ENCODE measurements around the gene SMPD4.
A peak's percentile ranks its signal among the peaks of the same experiment; 100 is the strongest.
"Not testable (repeated sequence)": the region's sequence is repeated elsewhere in the genome, so short reads cannot be mapped to it uniquely, and the experiment has no call there.

SMPD4 gene

DNA sequence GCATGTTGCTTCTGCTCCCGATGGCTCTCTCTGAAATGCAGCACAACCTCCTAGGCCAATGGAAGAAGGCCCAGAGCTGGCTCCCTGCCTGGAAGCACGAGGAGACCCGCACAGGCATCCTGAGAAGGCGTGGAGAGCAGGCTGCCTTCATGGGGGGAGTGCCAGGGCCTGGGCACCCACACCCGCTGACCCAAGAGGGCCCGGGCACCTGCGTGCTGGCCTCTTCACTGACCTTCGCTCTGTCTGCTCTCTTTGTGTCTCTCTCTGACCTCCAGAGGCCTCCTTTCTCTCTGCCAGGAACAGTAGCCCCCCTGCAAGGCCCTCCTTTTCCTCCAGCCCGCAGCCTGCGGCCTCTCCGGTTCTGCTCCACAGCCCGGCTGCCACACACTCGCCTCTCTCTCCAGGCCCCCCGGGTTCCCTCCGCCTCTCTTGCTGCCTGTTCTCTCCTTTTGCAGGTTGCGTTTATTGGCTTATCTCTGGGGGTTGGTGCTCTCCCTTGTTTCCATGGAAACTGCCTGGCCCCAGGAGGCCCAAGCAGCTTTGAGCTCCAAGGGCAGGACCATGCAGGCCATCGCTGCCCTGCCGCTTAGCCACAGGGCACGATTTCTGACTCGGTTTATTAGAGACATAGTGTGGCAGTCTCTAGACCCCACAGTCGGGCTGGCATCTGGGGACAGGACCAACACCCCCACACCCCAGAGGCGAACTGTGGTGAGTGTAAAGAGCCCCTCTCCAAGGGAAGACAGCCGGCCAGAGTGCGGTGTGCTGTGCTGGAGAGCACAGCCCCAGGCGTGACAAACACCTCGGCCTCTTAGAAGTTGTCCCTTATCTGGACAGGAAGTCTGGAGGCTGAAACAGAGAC lies 2.3 kb upstream of the SMPD4 start:
- TF ChIP-seq, protein P1, sequence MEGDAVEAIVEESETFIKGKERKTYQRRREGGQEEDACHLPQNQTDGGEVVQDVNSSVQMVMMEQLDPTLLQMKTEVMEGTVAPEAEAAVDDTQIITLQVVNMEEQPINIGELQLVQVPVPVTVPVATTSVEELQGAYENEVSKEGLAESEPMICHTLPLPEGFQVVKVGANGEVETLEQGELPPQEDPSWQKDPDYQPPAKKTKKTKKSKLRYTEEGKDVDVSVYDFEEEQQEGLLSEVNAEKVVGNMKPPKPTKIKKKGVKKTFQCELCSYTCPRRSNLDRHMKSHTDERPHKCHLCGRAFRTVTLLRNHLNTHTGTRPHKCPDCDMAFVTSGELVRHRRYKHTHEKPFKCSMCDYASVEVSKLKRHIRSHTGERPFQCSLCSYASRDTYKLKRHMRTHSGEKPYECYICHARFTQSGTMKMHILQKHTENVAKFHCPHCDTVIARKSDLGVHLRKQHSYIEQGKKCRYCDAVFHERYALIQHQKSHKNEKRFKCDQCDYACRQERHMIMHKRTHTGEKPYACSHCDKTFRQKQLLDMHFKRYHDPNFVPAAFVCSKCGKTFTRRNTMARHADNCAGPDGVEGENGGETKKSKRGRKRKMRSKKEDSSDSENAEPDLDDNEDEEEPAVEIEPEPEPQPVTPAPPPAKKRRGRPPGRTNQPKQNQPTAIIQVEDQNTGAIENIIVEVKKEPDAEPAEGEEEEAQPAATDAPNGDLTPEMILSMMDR (conservative IDR thresholded peaks at IDR 0.05; ENCODE audit: control insufficient read depth, insufficient read depth, low read depth, low read length) = no peak
- H3K4me3 ChIP-seq (ENCODE audit: control insufficient read depth, low read depth, low read length) = peak overlapping the region; percentile 63
- peak; percentile 35 for DNase-seq (ENCODE audit: low read depth)

DNA sequence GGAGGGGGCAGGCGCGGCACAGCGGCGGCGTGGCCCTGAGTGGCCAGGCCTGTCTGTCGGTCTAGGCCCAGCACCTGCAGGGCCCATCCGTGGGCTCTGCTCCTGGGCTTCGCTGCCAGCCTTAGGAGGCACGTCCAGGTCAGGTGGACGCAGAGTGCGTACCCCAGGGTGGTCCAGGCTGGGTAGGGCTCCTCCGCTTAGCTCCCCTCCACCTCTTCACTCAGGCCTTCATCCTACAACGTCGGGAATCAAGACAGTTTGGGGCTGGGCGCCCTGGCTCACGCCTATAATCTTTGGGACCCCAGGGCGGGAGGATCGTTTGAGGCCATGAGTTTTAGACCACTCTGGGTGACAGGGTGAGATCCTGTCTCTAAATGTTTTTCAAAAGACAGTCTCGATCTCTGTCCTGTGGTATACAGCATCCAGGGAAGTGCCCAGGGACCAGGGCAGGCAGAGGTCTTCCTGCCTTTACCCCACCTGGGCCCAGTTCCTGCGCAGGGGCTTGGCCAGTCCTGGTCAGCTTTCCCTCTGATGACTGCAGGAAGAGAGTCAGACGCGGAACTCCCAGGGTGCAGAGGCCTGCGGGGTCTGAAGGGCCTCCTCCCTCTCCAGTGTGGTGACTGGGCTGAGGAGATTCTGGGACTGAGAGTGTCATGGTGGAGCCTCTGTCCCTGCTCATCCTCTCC lies 1.6 kb upstream of the SMPD4 start:
- peak; percentile 31 for DNase-seq (ENCODE audit: low read depth)
- peak overlapping the region; percentile 63 for H3K4me3 ChIP-seq (ENCODE audit: control insufficient read depth, low read depth, low read length)

DNA sequence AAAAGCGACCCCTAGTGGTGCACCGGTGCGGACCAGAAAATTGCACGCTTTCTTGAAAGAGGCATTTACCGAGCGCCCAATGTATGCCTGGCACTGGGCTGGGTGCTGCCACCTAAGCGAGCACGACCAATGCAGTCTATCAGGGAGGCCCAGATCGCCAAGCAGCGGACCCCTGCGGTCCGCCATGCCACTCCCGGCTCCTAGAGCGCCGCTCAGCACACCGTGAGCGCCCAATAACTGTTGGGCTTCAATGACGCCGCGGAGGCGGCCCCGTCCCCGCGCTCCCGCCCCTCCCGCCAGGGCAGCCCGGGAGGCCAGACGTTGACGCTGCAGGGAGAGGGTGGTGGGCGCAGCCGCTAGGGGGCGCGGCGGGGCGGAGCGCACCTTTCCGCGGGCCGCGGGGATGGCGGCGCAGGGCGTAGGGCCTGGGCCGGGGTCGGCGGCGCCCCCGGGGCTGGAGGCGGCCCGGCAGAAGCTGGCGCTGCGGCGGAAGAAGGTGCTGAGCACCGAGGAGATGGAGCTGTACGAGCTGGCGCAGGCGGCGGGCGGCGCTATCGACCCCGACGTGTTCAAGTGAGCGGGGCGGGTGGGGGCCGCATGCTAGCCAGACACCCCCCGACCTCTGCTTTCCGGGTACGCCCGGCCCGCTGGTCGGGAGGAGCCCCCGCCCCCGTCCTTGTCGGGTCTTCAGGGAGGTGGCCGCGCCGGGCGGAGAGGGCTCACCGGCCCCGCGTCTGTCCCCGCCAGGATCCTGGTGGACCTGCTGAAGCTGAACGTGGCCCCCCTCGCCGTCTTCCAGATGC lies 679 bp upstream of the SMPD4 start, which contains the start of gene MZT2B:
MZT2B (plus strand) TSS at position 383 of the 803 bp plus-strand sequence; CDS start at position 404, 21 bp downstream.
- peak; percentile 77 for DNase-seq (ENCODE audit: low read depth)
- peak within 1 kb of the TSS; percentile 86 for H3K4me3 ChIP-seq (ENCODE audit: control insufficient read depth, low read depth, low read length)
- TF ChIP-seq, protein P1 (conservative IDR thresholded peaks at IDR 0.05; ENCODE audit: control insufficient read depth, insufficient read depth, low read depth, low read length) = peak; percentile 14

DNA sequence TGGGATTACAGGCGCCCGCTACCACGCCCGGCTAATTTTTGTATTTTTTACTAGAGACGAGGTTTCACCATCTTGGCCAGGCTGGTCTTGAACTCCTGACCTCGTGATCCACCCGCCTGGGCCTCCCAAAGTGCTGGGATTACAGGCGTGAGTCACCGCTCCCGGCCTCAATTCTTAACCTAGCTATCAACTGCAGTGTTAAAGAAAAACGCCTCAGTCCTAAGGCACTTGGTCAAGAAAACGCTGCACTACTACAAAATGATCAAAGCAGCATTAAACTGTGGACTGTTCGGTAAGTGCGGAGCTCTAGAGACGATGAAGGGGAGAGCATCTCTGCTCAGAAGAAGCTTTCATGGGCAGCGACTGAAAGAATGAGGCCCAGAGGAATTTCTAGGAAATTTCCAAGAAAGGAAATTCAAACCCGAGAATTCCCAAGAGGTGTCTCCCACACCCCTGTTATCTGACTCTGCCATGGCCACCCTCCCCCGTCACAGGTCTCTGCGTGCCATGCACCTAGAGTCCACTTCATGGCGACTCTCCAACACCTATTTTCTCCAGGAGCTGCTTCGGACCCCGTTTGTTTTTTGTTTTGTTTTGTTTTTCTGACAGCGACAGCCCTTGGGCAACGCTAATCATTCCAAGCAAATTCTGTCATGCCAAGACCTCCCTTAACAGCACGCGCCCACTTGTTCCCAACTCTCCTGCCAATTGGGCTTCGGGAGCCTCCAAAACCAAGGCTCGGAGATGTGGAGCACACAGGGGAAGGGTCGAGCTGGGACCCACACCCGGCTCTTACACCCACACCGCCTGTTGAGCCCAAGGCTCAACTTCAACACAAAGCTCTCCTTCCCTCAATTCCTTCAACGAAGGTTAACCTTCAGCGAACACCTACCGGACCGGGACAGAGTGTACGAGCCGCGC lies 738 bp downstream of the SMPD4 start:
- not testable (repeated sequence) for DNase-seq (ENCODE audit: low read depth)
- H3K4me3 ChIP-seq (ENCODE audit: control insufficient read depth, low read depth, low read length) = peak overlapping the region; percentile 86

DNA sequence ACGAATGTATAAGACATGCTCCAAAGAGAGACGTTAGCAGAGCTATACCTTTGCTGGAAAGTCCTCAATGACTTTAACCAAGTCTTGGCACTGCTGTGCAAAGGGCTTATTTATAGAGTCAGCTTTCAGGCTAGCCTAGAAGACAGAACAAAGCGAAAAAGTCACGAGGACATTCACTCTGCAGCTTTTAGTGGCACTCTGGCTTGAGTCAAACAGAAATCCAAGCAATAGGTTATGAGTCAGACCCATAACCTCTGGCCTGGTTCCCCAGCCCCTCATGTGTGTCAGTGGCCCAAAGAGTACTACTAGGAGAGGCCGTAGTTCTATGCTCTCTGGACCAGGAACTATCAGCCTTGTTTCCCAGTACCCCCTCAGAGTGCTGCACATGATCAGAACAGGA lies 6.5 kb downstream of the SMPD4 start:
- not testable (repeated sequence) for H3K4me3 ChIP-seq (ENCODE audit: control insufficient read depth, low read depth, low read length); DNase-seq (ENCODE audit: low read depth)

DNA sequence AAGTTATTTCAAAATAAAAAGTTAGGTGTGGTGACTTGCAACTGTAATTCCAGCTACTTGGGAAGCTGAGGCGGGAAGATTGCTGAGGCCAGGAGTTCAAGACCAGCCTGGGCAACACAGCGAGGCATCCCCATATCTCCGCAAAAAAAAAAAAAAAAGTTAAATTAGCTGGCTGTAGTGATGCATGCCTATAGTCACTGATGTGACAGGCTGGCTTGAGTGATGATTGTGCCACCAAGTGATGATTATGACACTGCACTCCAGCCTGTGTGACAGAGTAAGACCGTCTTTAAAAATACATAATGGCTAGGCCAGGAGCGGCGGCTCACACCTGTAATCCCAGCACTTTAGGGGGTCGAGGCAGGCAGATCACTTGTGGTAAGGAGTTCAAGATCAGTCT lies 11.5 kb downstream of the SMPD4 start:
- no peak for DNase-seq (ENCODE audit: low read depth)
- no peak overlapping the region for H3K4me3 ChIP-seq (ENCODE audit: control insufficient read depth, low read depth, low read length)
- TF ChIP-seq, protein P1 (conservative IDR thresholded peaks at IDR 0.05; ENCODE audit: control insufficient read depth, insufficient read depth, low read depth, low read length) = no peak

DNA sequence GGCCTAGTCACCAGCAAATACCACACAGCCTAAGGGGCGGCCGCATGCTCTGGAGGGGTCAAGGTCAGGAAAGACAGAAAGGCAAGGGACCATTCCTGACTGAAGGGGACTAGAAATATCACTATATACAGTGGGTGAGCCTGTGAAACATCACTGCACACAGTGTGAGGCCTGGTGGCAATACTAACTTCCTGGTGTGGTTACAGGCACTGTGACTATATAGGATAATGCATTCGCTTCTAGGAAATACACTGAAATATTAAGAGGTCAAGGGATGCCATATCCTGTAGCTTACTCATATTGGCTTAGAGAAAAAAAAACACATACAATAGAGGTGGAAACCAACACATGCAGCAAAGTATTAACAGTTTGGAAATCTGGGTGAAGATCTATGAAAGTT lies 12.2 kb downstream of the SMPD4 start:
- H3K4me3 ChIP-seq (ENCODE audit: control insufficient read depth, low read depth, low read length); DNase-seq (ENCODE audit: low read depth): not testable (repeated sequence)

DNA sequence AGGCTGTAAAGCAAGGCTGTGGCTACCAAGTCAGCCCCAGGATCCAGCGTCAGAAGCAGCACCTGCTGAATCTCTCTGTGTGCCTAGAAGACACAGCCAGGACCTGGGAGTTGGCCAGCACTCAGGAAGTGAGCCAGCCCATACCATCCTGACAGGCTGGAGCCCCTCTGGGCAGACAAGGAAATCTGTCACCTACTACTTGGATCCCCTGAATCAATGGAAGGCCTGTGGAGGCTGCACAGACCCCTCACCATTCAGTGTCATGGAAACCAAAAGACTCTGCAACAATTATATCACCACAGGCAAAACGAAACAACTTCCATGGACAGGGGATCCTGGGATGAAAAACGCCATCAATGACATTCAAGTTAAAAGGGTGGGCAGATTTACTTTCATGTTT lies 14.8 kb downstream of the SMPD4 start:
- DNase-seq (ENCODE audit: low read depth); H3K4me3 ChIP-seq (ENCODE audit: control insufficient read depth, low read depth, low read length): not testable (repeated sequence)
